NCI-H460 (cell line): ENCODE data around the gene TAF11L8. TPM values are rescaled to one million over a fixed set of nuclear protein-coding genes. Genes with fewer than 3 reads are reported as not detected.
"Not testable (repeated sequence)": the region's sequence is repeated elsewhere in the genome, so short reads cannot be mapped to it uniquely, and the experiment has no call there.

ENCODE experiments used
- DNase-seq: peaks from one replicate; pipeline ENCODE4 v3.0.0-alpha.2; 2016; ENCODE audit warnings: low read depth; ENCODE audit errors: extremely low read depth
- polyA plus RNA-seq: library from polyadenylated mRNA; depleted of rRNA; stranded (reverse); fragments of >200 nt; gene quantifications from 2 replicates; pipeline ENCODE4 v1.2.3, GENCODE V29; 2014; cell fraction: nucleus; rRNA removed
- small RNA-seq, 2 experiments: library from RNA; depleted of rRNA; stranded (forward); fragments of <200 nt; gene quantifications; one replicate each; pipeline ENCODE3, GENCODE V24; 2014
- total RNA-seq: library from RNA; depleted of rRNA; stranded (reverse); fragments of >200 nt; shearing (Covaris generic); gene quantifications from 2 replicates; pipeline ENCODE4 v1.2.3, GENCODE V29; 2014; rRNA removed

Gene TAF11L8
- not detected in 2 replicates for total RNA-seq
- not detected in 2 replicates for polyA plus RNA-seq

DNA sequence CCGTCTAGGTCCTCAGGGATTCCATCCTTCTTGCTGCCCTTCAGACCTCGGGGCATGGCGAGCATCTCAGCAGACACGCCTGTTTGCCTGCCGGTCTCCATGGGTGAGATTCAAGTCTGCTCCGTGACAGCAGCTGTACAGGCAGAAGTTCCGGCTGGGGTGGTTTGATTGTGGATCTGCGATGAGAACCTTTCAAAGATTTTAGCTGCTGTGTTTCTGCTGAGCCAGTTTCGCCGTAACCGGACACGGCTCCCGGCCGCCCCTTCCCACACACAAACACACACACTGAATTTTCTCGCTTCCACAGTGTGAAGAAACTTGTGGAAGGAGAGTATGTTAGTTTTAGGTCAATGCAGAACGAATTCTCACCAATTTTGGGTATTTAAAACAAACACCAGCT lies at the start of gene TAF11L8:
TSS of gene TAF11L8 (minus strand) at position 101 of the 400 bp plus-strand sequence.
- not testable (repeated sequence) for DNase-seq

DNA sequence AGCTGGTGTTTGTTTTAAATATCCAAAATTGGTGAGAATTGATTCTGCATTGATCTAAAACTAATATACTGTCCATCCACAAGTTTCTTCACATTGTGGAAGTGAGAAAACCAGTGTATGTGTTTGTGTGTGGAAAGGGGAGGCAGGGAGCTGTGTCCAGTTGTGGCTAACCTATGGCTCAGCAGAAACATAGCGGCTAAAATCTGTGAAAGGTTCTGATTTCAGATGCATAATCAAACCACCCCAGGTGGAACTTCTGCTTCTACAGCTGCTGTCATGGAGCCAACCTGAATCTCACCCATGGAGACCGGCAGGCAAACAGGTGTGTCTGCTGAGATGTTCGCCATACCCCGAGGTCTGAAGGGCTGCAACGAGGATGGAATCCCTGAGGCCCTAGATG lies 43.4 kb upstream of the TAF11L8 start, which contains the start of gene TAF11L14:
TSS of gene TAF11L14 (plus strand) at position 301 of the 400 bp plus-strand sequence.
- no peak for DNase-seq

- not testable (repeated sequence) for DNase-seq
These were observed 41.0 kb upstream of the TAF11L8 start, which contains the start of gene TAF11L13 for GRCh38 chr5:17631788-17632187. Gene TAF11L13, plus strand, starts transcription at chr5:17632088.

GRCh38 chr5:17625686-17626085 lies 34.9 kb upstream of the TAF11L8 start:
- DNase-seq, result no peak

- no peak for DNase-seq
These were observed 29.9 kb upstream of the TAF11L8 start for GRCh38 chr5:17620627-17621026.

GRCh38 chr5:17619354-17619753 lies 28.6 kb upstream of the TAF11L8 start:
- DNase-seq, result no peak

DNA sequence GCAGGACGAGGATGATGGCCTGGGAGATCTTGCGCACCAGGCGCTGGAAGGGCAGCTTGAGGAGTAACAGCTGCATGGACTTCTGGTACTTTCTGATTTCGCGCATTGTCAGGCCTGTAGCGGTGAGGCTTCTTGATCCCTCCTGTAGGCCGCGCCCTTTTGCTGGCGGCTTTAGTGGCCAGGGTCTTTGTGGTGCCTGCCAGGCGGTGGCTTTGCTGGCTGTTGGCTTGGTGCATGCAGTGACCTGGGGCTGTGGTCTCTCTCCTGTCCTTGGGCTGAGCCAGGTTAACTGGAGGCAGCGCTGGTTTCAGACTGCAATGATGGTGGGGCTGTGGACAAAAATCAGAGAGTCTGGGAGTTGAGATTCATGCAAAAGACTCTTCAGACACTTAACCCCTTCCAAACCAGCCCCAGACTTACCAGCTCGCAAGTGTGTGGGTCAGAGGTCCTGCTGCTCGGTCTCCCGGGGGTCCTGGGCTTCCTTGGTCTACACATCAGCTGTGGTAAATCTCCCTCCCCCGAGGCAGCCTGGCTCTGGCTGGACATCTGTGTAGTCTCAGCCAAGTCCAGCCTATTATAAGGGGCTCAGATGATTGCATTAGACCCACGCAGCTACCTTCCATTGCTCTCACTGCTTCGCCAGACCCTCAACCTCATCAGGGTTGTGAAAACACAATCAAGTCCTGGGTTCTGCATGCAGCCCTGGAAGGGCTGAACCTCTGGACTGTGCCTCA lies 24.3 kb upstream of the TAF11L8 start:
- DNase-seq, result no peak

DNA sequence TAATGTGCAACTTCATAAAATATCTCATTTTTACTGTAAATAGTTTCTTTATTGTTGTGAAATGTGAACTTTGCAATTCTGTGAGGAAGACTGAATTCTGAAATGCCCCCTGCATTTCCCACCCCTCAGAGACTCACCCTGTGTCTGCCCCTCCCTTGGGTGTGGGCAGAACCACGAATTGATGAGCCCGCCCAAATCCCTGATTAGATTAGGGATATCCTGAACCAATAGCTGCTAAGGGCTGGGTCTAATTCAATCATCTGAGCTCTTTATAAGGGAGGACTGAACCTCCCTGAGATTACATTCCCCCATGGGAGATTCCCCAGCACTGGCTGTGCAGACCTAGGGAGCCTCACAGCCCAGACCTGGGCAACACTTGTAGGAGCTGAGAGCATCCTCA lies 19.3 kb upstream of the TAF11L8 start, which contains the start of gene TAF11L12:
TSS of gene TAF11L12 (plus strand) at position 301 of the 400 bp plus-strand sequence.
- DNase-seq, result not testable (repeated sequence)

DNA sequence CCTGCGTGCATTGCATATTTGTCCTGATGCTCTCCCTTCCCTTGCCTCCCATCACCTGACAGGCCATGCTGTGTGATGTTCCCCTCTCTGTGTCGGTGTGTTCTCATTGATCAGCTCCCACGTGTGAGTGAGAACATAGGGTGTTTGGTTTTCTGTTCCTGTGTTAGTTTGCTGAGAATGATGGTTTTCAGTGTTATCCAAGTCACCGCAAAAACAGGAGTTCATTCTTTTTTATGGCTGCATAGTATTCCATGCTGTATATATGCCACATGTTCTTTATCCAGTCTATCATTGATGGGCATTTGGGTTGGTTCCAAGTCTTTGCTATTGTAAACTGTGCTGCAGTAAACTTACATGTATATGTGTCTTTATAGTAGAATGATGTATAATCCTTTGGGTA lies 16.7 kb upstream of the TAF11L8 start:
- not testable (repeated sequence) for DNase-seq

DNA sequence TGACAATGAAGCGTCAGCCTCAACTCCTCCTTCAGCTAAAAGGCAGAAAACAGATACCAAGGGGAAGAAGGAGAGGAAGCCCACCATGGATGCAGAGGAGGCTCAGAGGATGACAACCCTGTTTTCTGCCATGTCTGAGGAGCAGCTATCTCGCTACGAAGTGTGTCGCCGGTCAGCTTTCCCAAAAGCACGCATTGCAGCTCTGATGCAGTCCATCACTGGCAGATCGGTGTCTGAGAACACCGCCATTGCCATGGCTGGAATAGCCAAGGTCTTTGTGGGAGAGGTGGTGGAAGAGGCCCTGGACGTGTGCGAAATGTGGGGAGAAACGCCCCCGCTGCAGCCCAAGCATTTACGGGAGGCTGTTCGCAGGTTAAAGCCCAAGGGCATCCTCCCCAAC lies 14.2 kb upstream of the TAF11L8 start:
- DNase-seq, result no peak

DNA sequence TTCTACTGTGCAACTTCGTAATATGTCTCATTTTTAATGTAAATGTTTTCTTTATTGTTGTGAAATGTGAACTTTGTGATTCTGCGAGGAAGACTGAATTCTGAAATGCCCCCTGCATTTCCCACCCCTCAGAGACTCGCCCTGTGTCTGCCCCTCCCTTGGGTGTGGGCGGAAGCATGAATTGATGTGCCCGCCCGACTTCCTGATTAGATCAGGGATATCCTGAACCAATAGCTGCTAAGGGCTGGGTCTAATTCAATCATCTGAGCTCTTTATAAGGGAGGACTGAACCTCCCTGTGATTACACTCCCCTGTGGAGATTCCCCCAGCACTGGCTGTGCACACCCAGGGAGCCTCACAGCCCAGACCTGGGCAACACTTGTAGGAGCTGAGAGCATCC lies 13.1 kb upstream of the TAF11L8 start, which contains the start of gene TAF11L11:
TSS of gene TAF11L11 (plus strand) at position 304 of the 400 bp plus-strand sequence.
- DNase-seq, result not testable (repeated sequence)

DNA sequence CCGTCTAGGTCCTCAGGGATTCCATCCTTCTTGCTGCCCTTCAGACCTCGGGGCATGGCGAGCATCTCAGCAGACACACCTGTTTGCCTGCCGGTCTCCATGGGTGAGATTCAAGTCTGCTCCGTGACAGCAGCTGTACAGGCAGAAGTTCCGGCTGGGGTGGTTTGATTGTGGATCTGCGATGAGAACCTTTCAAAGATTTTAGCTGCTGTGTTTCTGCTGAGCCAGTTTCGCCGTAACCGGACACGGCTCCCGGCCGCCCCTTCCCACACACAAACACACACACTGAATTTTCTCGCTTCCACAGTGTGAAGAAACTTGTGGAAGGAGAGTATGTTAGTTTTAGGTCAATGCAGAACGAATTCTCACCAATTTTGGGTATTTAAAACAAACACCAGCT lies 7.0 kb upstream of the TAF11L8 start, which contains the start of gene TAF11L10:
TSS of gene TAF11L10 (minus strand) at position 101 of the 400 bp plus-strand sequence.
- DNase-seq, result not testable (repeated sequence)

GRCh38 chr5:17594255-17594654 lies 3.5 kb upstream of the TAF11L8 start, which contains the start of gene TAF11L9:
Gene TAF11L9, minus strand, starts transcription at chr5:17594394.
- DNase-seq, result not testable (repeated sequence)

DNA sequence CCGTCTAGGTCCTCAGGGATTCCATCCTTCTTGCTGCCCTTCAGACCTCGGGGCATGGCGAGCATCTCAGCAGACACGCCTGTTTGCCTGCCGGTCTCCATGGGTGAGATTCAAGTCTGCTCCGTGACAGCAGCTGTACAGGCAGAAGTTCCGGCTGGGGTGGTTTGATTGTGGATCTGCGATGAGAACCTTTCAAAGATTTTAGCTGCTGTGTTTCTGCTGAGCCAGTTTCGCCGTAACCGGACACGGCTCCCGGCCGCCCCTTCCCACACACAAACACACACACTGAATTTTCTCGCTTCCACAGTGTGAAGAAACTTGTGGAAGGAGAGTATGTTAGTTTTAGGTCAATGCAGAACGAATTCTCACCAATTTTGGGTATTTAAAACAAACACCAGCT lies 5.1 kb downstream of the TAF11L8 start, which contains the start of gene TAF11L7:
TSS of gene TAF11L7 (minus strand) at position 101 of the 400 bp plus-strand sequence.
- DNase-seq, result not testable (repeated sequence)

Small RNAs within 50 kb of the gene (small RNA-seq; reads per million reads assigned to genes)
- gene AC233724.3 (0 reads per million in 2 experiments), gene AC233724.6 (0 reads per million in 2 experiments), gene AC233724.7 (0 reads per million in 2 experiments)

Other genes with a start within 250 kb of the TAF11L8 start
- gene TAF11L2, start 92.7 kb downstream of the TAF11L8 start, total RNA-seq, result not detected in 2 replicates
- not detected in 2 replicates for gene TAF11L3, start 72.6 kb downstream of the TAF11L8 start, total RNA-seq
- not detected in 2 replicates for gene TAF11L4, start 69.2 kb downstream of the TAF11L8 start, total RNA-seq
- gene TAF11L5, start 65.7 kb downstream of the TAF11L8 start, total RNA-seq, result not detected in 2 replicates
- gene TAF11L6, start 62.3 kb downstream of the TAF11L8 start, total RNA-seq, result not detected in 2 replicates
- gene TAF11L7, start 5.2 kb downstream of the TAF11L8 start, total RNA-seq, result not detected in 2 replicates
- gene TAF11L9, start 3.4 kb upstream of the TAF11L8 start, total RNA-seq, result not detected in 2 replicates
- not detected in 2 replicates for gene TAF11L10, start 6.9 kb upstream of the TAF11L8 start, total RNA-seq
- 0.25 TPM in 1 of 2 replicates, not detected in the other for gene TAF11L11, start 13.2 kb upstream of the TAF11L8 start, total RNA-seq
- gene TAF11L12, start 19.4 kb upstream of the TAF11L8 start, total RNA-seq, result not detected in 2 replicates
- not detected in 2 replicates for gene TAF11L13, start 41.1 kb upstream of the TAF11L8 start, total RNA-seq
- gene TAF11L14, start 43.5 kb upstream of the TAF11L8 start, total RNA-seq, result not detected in 2 replicates